Activated CD4-positive, alpha-beta memory T cell treated with anti-CD3 and anti-CD28 coated beads for 36 hours (primary cell): ENCODE measurements around the gene C1orf94. TPM values are rescaled to one million over a fixed set of nuclear protein-coding genes. Genes with fewer than 3 reads are reported as not detected.

Experiments
- CTCF ChIA-PET: fragments of 350-600 bp; sonication (Branson Sonifier 250); formaldehyde crosslinking; loops from one replicate; lab custom pipeline; 2021; ENCODE audit warnings: antibody characterized with exemption, inconsistent platforms; lab: Charles Lee
- POLR2A ChIA-PET: fragments of 350-600 bp; sonication (Branson Sonifier 250); formaldehyde crosslinking; loops from one replicate; lab custom pipeline; 2021; ENCODE audit warnings: antibody characterized with exemption; lab: Charles Lee
- DNase-seq: peaks from one replicate; pipeline ENCODE4 v3.0.0-alpha.2; 2020
- H3K27ac Mint-ChIP-seq: one replicate; pipeline ENCODE4 v1.8.0; 2021; ENCODE audit warnings: mixed read lengths
- H3K27me3 Mint-ChIP-seq: one replicate; pipeline ENCODE4 v1.8.0; 2021; ENCODE audit warnings: mixed read lengths
- H3K36me3 Mint-ChIP-seq: one replicate; pipeline ENCODE4 v1.8.0; 2021; ENCODE audit warnings: mixed read lengths
- H3K4me1 Mint-ChIP-seq: one replicate; pipeline ENCODE4 v1.8.0; 2021; ENCODE audit warnings: low read depth, mixed read lengths
- H3K4me3 Mint-ChIP-seq: one replicate; pipeline ENCODE4 v1.8.0; 2021; ENCODE audit warnings: mild to moderate bottlenecking, mixed read lengths
- H3K9me3 Mint-ChIP-seq: one replicate; pipeline ENCODE4 v1.8.0; 2021; ENCODE audit warnings: mixed read lengths
- intact Hi-C: fragments of 100-400 bp; cut with micrococcal nuclease; formaldehyde crosslinking; loops from one replicate; pipeline ENCODE4 v1.15.1; 2023
- total RNA-seq, 2 experiments: library from RNA; stranded (reverse); gene quantifications; one replicate each; pipeline ENCODE4 v1.2.3, GENCODE V29; 2021

Gene C1orf94
- total RNA-seq, 2 experiments from 2014 or later, result not detected

GRCh38 chr1:34235594-34235993, 58.9 kb downstream of the C1orf94 start:
- no peak overlapping the region for H3K27ac Mint-ChIP-seq
- H3K36me3 Mint-ChIP-seq, result no peaks in the 10 kb centered on the region
- H3K4me3 Mint-ChIP-seq, result no peak overlapping the region
- H3K4me1 Mint-ChIP-seq, result no peaks in the 10 kb centered on the region
- intact Hi-C loops, result no loop called here
- DNase-seq, result no peak
- H3K9me3 Mint-ChIP-seq, result peaks cover 6% of the 10 kb centered on the region
- H3K27me3 Mint-ChIP-seq, result peaks cover 5% of the 10 kb centered on the region
- POLR2A ChIA-PET, result no interaction called here
- CTCF ChIA-PET, result no interaction called here

- Mint-ChIP-seq H3K27ac (no peak overlapping the region), H3K36me3 (no peaks in the 10 kb centered on the region), H3K4me3 (no peak overlapping the region), H3K27me3 (peaks cover 5% of the 10 kb centered on the region), H3K9me3 (peaks cover 6% of the 10 kb centered on the region), H3K4me1 (no peaks in the 10 kb centered on the region)
- intact Hi-C loops, result no loop called here
- DNase-seq, result no peak
- POLR2A ChIA-PET, result no interaction called here
- CTCF ChIA-PET, result no interaction called here
These were observed 59.4 kb downstream of the C1orf94 start for GRCh38 chr1:34236089-34236488.

GRCh38 chr1:34237151-34237815, 60.6 kb downstream of the C1orf94 start:
- Mint-ChIP-seq H3K4me3 (no peak overlapping the region), H3K27ac (no peak overlapping the region), H3K27me3 (peaks cover 2% of the 10 kb centered on the region), H3K4me1 (no peaks in the 10 kb centered on the region), H3K9me3 (peaks cover 6% of the 10 kb centered on the region), H3K36me3 (no peaks in the 10 kb centered on the region)
- POLR2A ChIA-PET, result no interaction called here
- intact Hi-C loops, result no loop called here
- no peak for DNase-seq
- CTCF ChIA-PET, result no interaction called here

- Mint-ChIP-seq H3K4me3 (no peak overlapping the region), H3K9me3 (peaks cover 2% of the 10 kb centered on the region), H3K27me3 (peaks cover 33% of the 10 kb centered on the region), H3K27ac (no peak overlapping the region), H3K4me1 (no peaks in the 10 kb centered on the region), H3K36me3 (no peaks in the 10 kb centered on the region)
- no peak for DNase-seq
- intact Hi-C loops, result no loop called here
- ChIA-PET CTCF (no interaction called here), POLR2A (no interaction called here)
These were observed 69.3 kb downstream of the C1orf94 start for GRCh38 chr1:34245967-34246366.

GRCh38 chr1:34250342-34250741, 73.6 kb downstream of the C1orf94 start:
- no peaks in the 10 kb centered on the region for H3K9me3 Mint-ChIP-seq
- H3K4me1 Mint-ChIP-seq, result no peaks in the 10 kb centered on the region
- no peaks in the 10 kb centered on the region for H3K36me3 Mint-ChIP-seq
- H3K27ac Mint-ChIP-seq, result no peak overlapping the region
- no peak overlapping the region for H3K4me3 Mint-ChIP-seq
- POLR2A ChIA-PET, result no interaction called here
- no peak for DNase-seq
- CTCF ChIA-PET, result no interaction called here
- intact Hi-C loops, result no loop called here
- peaks cover 20% of the 10 kb centered on the region for H3K27me3 Mint-ChIP-seq

GRCh38 chr1:34262023-34262853, 85.5 kb downstream of the C1orf94 start:
- intact Hi-C loops, result no loop called here
- Mint-ChIP-seq H3K9me3 (no peaks in the 10 kb centered on the region), H3K36me3 (no peaks in the 10 kb centered on the region), H3K27ac (no peak overlapping the region), H3K4me3 (no peak overlapping the region), H3K4me1 (no peaks in the 10 kb centered on the region), H3K27me3 (peaks cover 6% of the 10 kb centered on the region)
- CTCF ChIA-PET, result no interaction called here
- POLR2A ChIA-PET, result no interaction called here
- DNase-seq, result no peak

GRCh38 chr1:34262921-34263320, 86.2 kb downstream of the C1orf94 start:
- H3K27ac Mint-ChIP-seq, result no peak overlapping the region
- DNase-seq, result no peak
- no peaks in the 10 kb centered on the region for H3K4me1 Mint-ChIP-seq
- H3K4me3 Mint-ChIP-seq, result no peak overlapping the region
- POLR2A ChIA-PET, result no interaction called here
- CTCF ChIA-PET, result no interaction called here
- no peaks in the 10 kb centered on the region for H3K36me3 Mint-ChIP-seq
- peaks cover 11% of the 10 kb centered on the region for H3K27me3 Mint-ChIP-seq
- intact Hi-C loops, result no loop called here
- H3K9me3 Mint-ChIP-seq, result no peaks in the 10 kb centered on the region

GRCh38 chr1:34263406-34263805, 86.7 kb downstream of the C1orf94 start:
- CTCF ChIA-PET, result no interaction called here

GRCh38 chr1:34265396-34265795, 88.7 kb downstream of the C1orf94 start:
- ChIA-PET CTCF (no interaction called here), POLR2A (no interaction called here)
- Mint-ChIP-seq H3K36me3 (no peaks in the 10 kb centered on the region), H3K4me3 (no peak overlapping the region), H3K9me3 (no peaks in the 10 kb centered on the region), H3K4me1 (no peaks in the 10 kb centered on the region), H3K27me3 (peaks cover 11% of the 10 kb centered on the region), H3K27ac (no peak overlapping the region)
- no peak for DNase-seq
- intact Hi-C loops, result no loop called here

More at GRCh38 chr1:34263406-34263805, 86.7 kb downstream of the C1orf94 start:
- Mint-ChIP-seq H3K4me1 (no peaks in the 10 kb centered on the region), H3K27me3 (peaks cover 11% of the 10 kb centered on the region), H3K9me3 (no peaks in the 10 kb centered on the region), H3K36me3 (no peaks in the 10 kb centered on the region), H3K27ac (no peak overlapping the region), H3K4me3 (no peak overlapping the region)
- POLR2A ChIA-PET, result no interaction called here
- intact Hi-C loops, result no loop called here
- DNase-seq, result no peak

GRCh38 chr1:34266127-34266951, 89.6 kb downstream of the C1orf94 start:
- ChIA-PET POLR2A (no interaction called here), CTCF (no interaction called here)
- no peak overlapping the region for H3K4me3 Mint-ChIP-seq
- no peak for DNase-seq
- H3K36me3 Mint-ChIP-seq, result no peaks in the 10 kb centered on the region
- intact Hi-C loops, result no loop called here
- no peaks in the 10 kb centered on the region for H3K9me3 Mint-ChIP-seq
- H3K27ac Mint-ChIP-seq, result no peak overlapping the region
- no peaks in the 10 kb centered on the region for H3K4me1 Mint-ChIP-seq
- peaks cover 14% of the 10 kb centered on the region for H3K27me3 Mint-ChIP-seq

- POLR2A ChIA-PET, result no interaction called here
- DNase-seq, result no peak
- CTCF ChIA-PET, result no interaction called here
- Mint-ChIP-seq H3K27me3 (peaks cover 14% of the 10 kb centered on the region), H3K4me1 (no peaks in the 10 kb centered on the region), H3K27ac (no peak overlapping the region), H3K9me3 (no peaks in the 10 kb centered on the region), H3K36me3 (no peaks in the 10 kb centered on the region), H3K4me3 (no peak overlapping the region)
- intact Hi-C loops, result no loop called here
These were observed 90.6 kb downstream of the C1orf94 start for GRCh38 chr1:34267326-34267725.

- intact Hi-C loops, result no loop called here
- no peaks in the 10 kb centered on the region for H3K4me1 Mint-ChIP-seq
- no peaks in the 10 kb centered on the region for H3K36me3 Mint-ChIP-seq
- H3K4me3 Mint-ChIP-seq, result no peak overlapping the region
- CTCF ChIA-PET, result no interaction called here
- H3K27me3 Mint-ChIP-seq, result peaks cover 12% of the 10 kb centered on the region
- no peak overlapping the region for H3K27ac Mint-ChIP-seq
- POLR2A ChIA-PET, result no interaction called here
- DNase-seq, result no peak
- no peaks in the 10 kb centered on the region for H3K9me3 Mint-ChIP-seq
These were observed 91.7 kb downstream of the C1orf94 start for GRCh38 chr1:34268311-34268954.
